GM18907 (cell line): ENCODE measurements around the gene PGM3.

Experiments used
- ATAC-seq: cut with Tn5 transposase; IDR thresholded peaks from one replicate; pipeline ENCODE4 v1.9.1; 2021; ENCODE audit warnings: mild to moderate bottlenecking, moderate library complexity; ENCODE audit not compliant: unreplicated experiment

PGM3 gene

DNA sequence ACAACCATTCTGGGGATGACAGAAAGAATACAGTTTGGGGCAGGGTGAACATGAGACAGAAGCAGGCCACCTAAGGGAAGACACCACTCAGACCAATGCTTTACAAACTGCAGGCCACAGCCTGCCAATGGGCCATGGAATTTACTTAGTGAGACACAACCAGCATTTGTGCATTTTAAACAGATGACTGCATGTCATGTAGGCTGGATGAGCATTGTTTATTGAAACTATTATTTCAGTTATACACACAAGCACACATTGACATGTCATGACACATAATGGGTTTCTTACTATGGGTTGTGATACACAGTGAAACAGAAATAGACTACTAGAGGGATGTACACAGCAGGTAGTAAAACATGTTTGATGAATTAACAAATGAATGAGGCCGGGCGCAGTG, 8.0 kb downstream of the PGM3 start:
- ATAC-seq, result no peak

DNA sequence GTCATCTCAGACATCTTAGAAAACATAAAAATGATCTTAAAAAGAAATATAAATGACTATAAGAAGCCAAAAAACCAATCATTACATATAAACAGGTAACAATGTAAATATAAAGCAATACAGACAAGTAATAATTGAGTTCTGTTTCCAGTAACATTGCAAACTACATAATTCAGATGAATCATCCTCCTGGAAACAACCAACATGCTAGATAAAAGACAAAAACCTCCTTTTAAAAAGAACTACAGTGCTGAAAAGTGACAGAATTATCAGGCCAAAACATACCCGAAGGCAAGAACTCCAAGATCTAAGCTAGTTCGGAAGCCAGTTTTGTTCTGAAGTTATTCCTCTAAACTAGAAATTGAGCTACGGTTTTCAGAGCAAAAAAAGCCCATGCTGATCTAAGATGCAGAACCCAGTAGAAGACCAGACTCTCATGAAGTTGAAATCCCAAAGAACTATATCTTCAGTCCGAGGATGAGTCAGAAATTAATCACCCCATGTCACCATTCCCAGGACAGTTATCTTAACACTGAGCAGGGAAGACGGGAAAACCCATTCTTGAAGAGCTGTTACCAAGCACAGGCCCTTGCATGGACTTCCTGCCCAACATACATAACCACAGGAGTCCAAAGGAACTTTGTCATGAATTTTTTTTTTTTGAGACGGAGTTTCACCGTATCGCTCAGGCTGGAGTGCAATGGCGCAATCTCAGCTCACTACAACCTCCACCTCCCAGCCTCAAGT, 9.8 kb downstream of the PGM3 start:
- no peak for ATAC-seq

DNA sequence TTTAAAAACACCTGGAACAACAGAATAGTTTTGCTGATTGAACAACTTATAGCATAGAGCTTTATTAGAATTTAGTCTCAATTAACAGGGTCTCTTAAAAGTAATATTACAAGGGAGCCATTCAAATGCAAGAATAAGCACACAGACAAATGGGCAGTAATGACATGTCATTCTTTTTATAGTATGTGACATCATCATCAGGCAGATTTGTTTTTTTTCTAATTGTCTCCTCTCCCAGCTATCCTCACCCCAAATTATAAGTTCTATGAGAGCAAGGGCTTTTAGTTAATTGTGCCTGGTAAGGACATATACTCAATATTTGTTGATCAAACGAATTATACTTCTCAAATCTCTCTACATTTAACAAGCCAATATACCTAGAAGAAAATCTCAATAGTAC, 11.0 kb downstream of the PGM3 start:
- ATAC-seq, result no peak

DNA sequence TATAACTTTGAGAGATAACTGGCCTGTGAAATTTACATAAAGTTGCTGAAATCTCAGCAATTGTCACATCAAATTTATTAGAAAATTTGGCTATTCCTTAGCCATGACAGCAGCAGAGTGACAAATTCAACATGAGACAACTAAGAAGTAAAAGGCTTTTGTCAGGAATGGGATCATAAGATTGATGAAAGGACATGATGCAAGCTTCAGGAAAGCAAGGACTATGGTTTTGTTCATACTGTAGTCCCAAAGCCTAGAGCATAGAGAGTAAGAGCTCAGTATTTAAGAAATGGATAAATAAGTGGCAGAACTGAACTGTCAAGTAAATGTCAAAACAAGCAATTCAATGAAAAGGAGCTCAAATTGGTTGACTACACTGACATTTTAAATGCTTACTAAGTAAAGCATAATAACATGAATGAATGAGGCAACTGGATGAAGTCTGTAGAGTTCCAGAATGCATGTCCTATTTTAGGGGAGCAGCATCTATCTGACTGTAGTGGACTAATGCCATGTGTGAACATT, 12.6 kb downstream of the PGM3 start:
- no peak for ATAC-seq

DNA sequence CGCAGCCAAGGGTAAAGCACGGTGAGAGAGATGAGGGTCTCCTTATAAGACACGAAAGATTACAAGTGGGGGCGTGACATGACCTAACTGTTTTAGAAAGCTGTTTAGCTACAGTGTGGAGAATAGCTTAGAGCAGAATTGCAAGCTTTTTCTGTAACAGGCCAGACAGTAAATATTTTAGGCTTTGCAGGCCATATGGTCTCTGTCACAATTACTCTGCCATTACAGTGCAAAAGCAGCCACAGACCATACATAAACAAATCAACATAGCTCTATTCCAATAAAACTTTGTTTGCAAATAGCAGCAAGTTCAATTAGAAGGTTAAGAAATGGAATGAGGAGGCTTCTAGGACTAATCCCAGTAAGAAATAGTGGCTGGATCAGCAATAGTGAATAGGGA, 16.8 kb downstream of the PGM3 start:
- ATAC-seq, result no peak

DNA sequence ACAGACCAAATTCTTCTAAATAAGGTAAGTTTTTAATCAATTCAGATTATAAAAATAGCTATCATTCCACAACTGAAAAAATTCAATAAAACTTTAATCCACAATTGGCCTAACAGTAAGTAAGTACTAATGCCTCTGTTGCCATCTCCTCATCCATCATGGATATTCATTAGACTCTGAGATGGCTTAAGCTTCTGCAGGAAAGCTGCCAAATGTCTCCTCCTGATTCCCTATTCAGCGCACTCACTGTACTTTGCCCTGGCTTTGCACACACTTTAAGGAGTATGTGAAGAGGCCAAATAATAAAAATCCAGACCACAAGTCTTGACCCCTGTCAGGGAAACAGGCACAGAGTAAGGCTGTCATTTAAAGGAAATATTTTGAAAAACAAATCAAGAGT, 23.6 kb downstream of the PGM3 start:
- no peak for ATAC-seq

DNA sequence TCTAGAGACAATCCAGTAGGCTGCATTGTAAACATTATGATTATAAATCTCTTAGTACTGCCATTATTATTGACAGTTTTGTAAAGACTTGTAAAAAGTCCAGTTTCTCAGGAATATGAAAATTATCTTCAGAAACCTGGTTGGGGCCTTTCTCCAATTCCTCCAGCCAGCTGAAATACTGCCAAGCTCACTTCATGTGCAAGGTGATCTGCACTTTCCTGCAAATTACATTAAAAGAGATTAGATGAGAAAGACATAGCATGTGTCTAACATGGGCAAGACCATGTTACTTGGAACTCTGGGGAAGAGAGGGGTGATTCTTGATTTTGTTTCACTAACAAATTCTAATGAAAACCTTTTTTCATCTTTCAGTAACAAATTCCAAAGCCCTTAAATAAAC, 24.0 kb downstream of the PGM3 start:
- no peak for ATAC-seq

DNA sequence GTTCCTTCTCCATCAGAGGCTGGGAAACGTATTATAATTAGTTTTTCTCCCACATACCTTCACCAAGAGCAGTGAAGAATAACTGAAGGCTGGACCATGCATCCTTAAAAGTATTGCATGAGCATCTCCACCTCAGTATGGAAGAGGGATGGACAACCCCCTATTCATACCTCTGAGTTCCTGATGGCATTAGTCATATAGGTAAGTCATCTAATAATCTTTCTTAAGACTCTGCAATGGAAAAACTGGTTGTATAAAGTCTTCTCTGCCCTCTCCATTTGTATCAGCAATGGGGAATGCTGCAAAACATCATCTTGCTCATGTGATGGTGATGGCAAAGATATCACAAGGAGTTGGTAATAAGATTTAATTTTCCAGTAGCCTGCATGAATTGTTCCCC, 24.5 kb downstream of the PGM3 start:
- ATAC-seq, result no peak

DNA sequence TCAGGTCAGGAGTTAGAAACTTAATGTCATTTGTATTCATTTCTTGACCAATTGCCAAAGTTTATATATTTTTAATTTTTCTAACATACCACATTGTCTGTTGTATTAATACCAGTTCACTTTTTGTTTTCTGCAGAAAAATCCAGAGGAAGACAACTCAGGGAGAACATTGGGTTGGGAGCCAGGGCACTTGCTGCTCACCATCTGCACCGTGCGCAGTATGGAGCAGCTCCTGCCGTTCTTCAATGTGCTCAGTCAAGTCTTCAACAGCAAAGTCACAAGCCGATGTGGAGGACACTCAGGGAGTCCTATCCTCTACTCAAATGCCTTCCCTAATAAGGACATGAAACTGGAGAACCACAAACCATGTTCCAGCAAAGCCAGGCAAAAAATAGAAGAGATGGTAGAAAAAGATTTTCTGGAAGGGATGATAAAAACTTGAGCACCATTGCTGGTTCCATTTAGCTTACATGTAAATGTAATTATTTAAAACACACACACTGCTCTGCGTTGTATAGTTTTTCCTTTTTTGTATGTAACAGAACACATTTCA, 25.3 kb downstream of the PGM3 start:
- no peak for ATAC-seq

DNA sequence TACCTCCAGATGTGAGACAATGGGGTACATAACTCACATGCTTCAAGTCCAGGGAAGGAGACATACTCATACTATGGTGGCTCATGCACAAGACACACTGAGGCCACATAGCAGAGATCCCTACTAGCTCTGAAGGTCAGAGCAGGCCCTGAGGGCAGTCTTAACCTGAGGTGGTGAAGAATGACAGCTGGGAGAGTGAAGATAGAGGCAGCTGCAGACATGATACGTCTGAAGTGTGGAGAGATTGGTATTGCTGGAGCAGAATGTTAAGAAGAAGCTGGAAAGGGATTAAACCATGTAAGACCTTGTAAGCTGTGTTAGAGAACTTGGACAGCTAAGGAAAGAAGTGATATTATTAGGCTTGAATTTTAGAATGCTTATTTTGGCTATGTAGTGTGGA, 32.9 kb downstream of the PGM3 start:
- ATAC-seq, result no peak

DNA sequence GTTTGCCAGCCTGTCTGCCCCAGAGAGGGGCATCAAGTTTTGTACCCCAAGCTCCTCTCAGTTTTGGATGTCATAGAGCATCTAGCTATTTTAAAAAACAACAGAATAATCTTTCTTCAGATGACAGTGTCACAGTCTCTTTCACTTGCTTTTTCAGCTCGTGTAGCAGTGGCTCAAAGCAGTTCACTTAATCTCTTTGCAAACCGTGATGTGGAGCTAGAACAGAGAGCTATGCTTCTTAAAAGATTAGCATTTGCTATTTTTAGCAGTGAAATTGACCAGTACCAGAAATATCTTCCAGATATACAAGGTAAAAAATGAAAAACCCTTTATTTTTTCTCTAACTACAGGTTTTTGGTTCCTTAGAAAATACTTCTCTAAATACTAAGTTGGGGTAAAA, 37.3 kb downstream of the PGM3 start:
- no peak for ATAC-seq

DNA sequence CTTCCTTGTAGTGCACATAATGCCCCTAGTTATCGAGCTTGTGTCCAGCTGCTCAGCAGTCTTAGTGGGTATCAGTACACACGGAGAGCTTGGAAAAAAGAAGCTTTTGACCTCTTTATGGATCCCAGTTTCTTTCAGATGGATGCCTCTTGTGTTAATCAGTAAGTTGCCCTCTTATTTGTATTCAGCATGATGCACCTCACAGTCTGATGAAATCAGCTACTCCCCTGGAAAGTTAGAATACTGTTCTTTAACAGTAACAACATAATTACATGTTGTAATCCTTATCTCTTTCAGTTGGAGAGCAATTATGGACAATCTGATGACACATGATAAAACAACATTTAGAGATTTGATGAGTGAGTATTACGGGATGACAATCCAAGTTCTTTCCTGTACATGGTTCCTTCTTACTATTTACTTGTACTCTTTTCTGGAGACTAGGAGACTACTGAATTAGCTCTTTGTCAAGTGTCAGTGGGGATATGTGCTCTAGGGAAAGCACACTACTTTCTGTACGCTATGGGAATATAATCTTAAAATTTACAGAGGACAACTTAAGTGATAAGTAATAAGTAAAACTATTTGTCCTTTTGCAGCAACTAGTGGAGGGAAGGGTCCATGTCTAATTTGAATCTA, 39.1 kb downstream of the PGM3 start:
- ATAC-seq, result no peak

DNA sequence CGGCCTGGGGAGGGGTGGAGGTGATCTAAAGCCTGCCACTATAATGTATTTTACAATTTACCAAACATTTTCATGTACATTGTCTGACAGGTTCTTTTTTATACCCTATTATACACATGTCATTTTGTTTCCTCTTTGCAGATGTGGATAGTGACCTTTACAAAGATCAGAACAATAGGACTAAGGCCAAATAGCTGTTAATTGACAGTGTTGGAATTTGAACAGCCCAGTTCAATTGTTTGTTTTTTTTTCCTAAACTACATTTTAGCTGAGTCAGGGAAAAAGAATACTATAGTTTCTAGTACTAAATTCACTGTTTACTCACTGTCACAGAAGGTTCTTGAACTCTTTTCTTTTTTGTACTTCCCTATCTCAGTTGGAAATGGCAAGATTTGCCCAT, 40.2 kb downstream of the PGM3 start:
- ATAC-seq, result no peak

DNA sequence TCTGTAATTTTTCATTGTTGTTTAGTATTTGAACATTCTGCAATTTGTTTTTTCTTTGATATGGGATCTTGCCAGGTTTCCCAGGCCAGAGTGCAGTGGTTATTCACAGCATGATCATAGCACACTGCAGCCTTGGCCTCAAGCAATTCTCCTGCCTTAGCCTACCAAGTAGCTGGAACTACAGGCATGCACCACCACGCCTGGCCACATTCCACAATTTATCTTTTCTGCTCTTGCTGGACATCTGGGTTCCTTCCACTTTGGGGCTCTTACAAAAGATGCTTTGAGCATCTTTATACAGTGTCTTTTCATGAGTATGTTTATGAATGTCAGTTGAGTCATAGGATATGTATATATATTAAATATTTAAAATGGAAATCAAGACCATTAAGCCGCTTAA, 42.0 kb downstream of the PGM3 start:
- ATAC-seq, result no peak

DNA sequence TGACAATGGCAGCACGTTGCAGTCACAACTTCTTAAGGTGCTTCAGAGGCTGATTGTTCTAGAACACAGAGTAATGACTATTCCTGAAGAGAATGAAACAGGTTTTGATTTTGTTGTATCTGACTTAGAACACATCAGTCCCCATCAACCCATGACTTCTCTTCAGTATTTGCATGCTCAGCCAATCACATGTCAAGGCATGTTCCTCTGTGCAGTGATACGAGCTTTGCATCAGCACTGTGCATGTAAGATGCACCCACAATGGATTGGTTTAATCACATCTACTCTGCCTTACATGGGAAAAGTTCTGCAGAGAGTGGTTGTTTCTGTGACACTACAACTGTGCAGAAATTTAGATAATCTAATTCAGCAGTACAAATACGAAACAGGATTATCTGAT, 54.3 kb downstream of the PGM3 start:
- no peak for ATAC-seq

DNA sequence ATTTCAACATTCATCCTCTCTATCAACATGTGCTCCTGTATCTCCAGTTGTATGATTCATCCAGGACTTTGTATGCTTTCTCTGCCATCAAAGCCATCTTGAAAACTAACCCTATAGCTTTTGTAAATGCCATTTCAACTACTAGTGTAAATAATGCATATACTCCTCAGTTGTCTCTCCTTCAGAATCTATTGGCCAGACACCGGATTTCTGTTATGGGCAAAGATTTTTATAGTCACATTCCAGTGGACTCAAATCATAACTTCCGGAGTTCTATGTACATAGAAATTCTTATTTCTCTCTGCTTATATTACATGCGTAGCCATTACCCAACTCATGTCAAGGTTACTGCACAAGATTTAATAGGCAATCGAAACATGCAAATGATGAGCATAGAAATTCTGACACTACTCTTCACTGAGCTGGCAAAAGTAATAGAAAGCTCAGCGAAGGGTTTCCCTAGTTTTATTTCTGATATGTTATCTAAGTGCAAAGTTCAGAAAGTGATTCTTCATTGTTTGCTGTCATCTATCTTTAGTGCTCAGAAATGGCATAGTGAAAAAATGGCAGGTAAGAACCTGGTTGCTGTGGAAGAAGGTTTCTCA, 54.8 kb downstream of the PGM3 start:
- ATAC-seq, result no peak

DNA sequence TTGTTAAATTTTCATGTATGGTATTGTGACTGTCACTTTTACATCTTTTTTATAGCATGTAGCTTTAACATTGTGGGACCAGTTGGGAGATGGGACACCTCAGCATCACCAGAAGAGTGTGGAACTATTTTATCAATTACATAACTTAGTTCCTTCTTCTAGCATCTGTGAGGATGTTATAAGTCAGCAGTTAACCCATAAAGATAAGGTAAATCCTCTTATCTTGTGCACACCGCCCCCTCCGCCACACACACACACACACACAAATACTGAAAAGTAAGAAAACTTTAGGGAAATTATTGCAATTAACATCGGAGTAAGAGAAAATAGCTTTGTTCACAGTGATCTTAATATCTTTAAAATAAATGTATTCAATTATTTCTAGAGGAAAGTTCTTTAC, 60.9 kb downstream of the PGM3 start:
- no peak for ATAC-seq

DNA sequence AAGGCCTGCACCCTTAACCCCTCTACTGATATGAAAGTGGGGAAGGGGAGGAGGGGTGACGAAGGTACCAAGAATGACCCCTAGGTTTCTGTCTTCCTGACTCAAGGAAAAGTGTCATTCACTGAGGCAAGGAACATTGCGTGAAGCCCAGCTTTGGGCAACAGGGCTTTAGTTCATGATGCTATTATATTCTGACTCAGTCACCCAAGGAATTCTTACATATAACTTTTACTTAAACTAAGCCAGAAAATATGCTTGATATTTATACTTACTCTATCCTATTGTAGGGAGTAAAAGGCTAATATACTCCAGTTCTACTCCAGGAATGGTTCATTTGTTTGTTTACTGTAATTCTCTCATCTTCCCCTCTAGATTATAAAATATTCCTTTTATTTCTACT, 65.1 kb downstream of the PGM3 start:
- no peak for ATAC-seq

DNA sequence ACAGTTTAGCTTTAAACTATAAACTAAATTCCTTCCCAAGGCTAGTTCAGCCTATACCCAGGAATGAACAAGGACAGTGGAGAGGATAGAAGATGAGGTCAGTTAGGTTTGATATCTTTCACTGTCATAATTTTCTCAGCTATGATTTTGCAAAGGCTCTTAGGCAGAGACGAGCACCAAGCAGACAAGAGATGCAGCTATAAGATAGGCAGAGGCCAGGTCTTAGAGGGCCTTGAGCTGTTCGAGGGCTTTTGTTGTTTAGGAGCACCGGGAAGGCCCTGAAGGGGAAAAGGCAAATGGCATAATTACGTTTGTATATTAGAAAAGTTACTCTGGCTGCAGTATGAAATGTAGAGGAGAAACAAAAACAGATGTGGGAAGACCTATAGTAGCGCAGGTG, 65.8 kb downstream of the PGM3 start:
- ATAC-seq, result no peak

DNA sequence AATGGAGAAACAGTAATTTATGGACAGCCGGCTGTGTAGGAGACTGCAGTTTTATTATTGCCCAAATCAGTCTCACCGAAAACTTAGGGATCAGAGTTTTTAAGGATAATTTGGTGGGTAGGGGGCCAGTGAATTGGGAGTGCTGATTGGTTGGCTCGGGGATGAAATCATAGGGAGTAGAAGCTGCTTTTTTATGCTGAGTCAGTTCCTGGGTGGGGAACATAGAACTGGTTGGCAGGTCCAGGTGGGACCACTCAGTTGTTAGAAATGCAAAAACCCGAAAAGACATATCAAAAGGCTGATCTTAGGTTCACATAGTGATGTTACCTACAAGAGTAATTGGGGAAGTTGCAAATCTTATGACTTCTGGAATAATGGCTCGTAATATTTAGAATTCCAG, 66.3 kb downstream of the PGM3 start:
- no peak for ATAC-seq

DNA sequence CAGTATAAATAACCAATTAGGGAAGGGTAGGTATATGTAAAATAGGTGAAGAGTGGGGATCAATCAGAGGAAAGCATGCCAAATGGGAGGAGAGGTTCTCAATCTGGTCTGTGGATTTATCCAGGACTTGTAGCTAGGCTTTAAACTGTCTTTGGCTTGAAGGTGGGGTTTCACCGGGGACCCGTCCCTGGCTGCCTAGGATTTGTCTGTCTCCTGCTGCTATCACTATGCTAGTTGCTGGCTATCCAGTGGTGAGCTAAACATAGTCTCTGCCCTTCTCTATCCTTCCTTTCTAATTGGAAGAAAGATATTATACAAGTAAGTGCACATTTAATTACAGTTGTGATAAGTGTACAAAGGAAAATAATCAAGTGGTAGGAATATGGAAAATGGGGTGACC, 66.8 kb downstream of the PGM3 start:
- no peak for ATAC-seq

DNA sequence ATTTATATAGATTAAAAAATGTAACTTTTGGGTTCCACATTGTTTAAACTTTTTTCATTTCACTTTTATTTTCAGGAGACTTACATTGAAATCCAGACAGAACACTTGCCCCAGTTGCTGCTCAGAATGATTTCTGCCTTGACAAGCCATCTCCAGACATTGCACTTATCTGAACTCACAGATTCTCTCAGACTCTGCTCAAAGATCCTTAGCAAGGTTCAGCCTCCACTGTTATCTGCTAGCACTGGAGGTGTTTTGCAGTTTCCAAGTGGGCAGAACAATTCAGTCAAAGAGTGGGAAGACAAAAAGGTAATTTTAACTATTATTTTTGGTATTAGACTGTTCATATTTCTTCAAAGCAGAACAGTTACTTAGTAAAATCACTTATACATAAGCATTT, 67.6 kb downstream of the PGM3 start:
- ATAC-seq, result no peak
